ENCODE results near the gene MYADML2. TPM values are rescaled to one million over a fixed set of nuclear protein-coding genes. Genes with fewer than 3 reads are reported as not detected.

The MYADML2 gene
- total and polyA plus RNA-seq, 10 donors: not detected

DNA sequence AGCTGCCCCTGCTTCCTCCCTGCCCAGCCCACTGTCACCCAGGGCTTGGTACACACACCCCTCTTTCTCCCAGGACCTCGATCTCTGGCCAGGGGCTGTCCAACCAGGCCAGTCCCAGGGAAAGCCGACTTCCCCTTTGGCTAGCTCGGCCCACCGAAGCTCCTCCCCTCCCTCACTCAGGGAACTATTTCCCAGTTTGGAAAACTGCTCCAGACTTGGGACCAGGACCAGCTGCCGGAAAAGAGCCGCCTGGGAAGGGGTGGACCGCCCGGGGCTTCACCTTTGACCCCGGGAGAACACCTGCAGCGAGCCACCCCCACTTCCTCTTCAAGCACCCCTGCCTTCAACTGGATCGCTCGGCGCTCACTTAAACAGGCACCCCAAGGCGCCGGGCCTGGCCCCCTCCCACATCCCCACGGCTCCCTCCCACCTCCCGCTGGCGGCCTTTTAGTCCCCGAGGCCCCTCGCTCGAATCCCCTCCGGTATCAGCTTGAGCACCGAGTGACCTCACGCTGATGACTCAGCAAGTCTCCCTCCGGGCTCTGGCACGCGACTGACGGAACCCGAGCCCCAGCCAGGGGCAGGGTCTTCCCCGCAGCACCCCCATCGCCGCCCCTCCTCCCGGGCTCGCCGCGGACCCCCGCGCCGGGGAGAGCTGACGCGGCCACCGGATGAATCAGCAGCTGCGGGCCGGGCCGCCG lies 20.4 kb downstream of the MYADML2 start:
- Histone ChIP-seq H3K27ac (peak overlapping the region; percentile 45 to 98 (median 94)), H3K9me3 (no peaks in the 10 kb centered on the region), H3K36me3 (peaks cover 0 to 13% (median 11%) of the 10 kb centered on the region in 6 donors), H3K27me3 (replicated peaks in 1 of 7) (peaks cover 0 to 38% (median 32%) of the 10 kb centered on the region in 7 donors), H3K4me3 (peak overlapping the region; percentile 83 to 99 (median 94)), H3K4me1 (peaks cover 24 to 70% (median 63%) of the 10 kb centered on the region in 6 donors)
- intact Hi-C loops (cut with DNase I; ENCODE audit: low total_unique reads): no loop called here
- 0 to 1% (median 1%) methylated on average over 29 to 46 of the region's 46 CpGs for WGBS, 5 donors
- DNase-seq: peak; percentile 92
- TF ChIP-seq POLR2A (IDR thresholded peaks at IDR 0.05) (no peak), POLR2AphosphoS5 (IDR thresholded peaks at IDR 0.05) (peak; percentile 67 to 72 (median 68))
- TF ChIP-seq, protein P1, sequence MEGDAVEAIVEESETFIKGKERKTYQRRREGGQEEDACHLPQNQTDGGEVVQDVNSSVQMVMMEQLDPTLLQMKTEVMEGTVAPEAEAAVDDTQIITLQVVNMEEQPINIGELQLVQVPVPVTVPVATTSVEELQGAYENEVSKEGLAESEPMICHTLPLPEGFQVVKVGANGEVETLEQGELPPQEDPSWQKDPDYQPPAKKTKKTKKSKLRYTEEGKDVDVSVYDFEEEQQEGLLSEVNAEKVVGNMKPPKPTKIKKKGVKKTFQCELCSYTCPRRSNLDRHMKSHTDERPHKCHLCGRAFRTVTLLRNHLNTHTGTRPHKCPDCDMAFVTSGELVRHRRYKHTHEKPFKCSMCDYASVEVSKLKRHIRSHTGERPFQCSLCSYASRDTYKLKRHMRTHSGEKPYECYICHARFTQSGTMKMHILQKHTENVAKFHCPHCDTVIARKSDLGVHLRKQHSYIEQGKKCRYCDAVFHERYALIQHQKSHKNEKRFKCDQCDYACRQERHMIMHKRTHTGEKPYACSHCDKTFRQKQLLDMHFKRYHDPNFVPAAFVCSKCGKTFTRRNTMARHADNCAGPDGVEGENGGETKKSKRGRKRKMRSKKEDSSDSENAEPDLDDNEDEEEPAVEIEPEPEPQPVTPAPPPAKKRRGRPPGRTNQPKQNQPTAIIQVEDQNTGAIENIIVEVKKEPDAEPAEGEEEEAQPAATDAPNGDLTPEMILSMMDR (IDR thresholded peaks at IDR 0.05 in 8 of 11, conservative IDR thresholded peaks at IDR 0.05 in 3 of 11): no peak

DNA sequence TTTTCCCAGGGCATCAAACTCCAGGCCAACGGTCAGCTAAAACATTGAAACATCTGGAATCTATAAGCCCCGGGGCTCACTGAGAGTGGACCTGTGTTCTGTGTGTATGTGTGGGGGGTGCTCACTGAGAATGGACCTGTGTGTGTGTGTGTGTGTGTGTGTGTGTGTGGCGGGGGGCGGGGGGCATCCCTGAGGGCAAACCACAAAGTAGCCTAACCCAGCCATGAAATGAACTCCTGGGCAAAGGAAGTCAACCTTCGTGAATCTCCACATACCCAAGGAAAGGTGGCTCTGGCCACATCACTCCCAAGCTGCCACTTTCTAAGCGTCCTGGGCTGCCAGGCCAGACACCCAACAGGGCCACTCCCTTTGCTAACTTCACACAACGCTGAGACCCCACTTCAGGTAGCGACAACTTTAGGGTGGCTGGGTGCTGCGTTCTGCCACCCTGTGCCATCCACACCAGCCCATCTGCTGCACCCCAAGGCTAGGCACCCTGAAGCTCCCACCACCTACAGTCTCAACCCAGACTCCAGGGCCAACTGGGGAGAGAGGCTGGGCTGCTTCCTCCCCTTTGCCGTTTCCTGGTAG lies 21.1 kb downstream of the MYADML2 start:
- no peak for DNase-seq
- WGBS, 5 donors: 42 to 65% (median 59%) methylated on average over 8 to 10 of the region's 10 CpGs
- H3K4me3 ChIP-seq: peak overlapping the region; percentile 83 to 99 (median 94)
- H3K27ac ChIP-seq: peak overlapping the region; percentile 45 to 98 (median 94)
- H3K36me3 ChIP-seq: peaks cover 0 to 19% (median 13%) of the 10 kb centered on the region in 6 donors
- H3K9me3 ChIP-seq: no peaks in the 10 kb centered on the region
- H3K4me1 ChIP-seq: peaks cover 24 to 76% (median 66%) of the 10 kb centered on the region in 6 donors
- TF ChIP-seq POLR2AphosphoS5 (IDR thresholded peaks at IDR 0.05): no peak
- TF ChIP-seq POLR2A (IDR thresholded peaks at IDR 0.05): no peak
- TF ChIP-seq, protein P1 (IDR thresholded peaks at IDR 0.05 in 8 of 11, conservative IDR thresholded peaks at IDR 0.05 in 3 of 11): no peak
- peaks cover 0 to 32% (median 25%) of the 10 kb centered on the region in 7 donors for H3K27me3 ChIP-seq (replicated peaks in 1 of 7)
- intact Hi-C loops (cut with DNase I; ENCODE audit: low total_unique reads): no loop called here

DNA sequence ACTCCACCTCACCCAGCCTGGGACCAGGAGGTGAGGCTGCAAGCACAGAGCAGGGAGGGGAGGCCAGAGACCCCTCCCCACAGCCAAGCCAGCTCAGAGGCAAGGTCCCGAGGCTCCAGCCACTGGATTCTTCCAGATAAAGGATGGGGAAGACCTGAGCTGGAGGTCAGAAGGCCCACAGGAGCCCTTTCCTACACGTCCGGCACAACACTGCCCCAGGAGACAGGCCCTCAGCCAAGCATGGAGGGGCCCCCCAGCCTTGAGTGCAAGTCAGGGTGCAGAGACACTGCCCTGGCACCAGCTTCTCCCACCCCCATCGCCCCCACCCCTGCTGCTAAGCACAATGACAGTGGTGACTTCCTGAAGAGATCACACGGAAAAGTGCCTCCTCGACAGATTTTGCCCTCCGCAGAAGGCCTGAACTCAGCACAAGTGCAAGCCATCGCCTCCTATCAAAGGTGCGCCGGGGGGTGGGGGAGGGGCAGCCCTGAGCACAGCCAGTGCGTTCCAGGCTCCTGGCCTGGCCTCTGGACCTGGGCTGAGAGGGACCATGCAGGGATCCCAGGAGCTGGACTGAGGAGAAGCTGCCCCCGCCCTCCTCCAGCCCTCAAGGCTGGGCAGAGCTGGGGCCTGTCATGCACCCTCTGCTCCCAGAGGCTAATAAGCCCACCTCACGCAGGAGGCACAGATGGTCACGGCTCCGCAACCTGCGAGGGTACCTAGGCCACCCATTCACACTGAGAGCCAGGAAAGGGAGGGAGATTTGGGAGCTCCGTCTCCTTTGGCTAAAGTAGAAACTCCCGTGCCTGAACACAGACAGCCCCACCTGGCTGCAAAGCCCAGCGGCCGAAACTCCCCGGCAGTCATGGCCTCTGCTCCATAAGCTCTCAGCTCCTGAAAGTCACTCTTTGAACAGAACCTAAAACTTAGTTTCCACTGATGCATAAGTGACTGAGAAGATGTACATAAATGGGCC lies 22.2 kb downstream of the MYADML2 start:
- TF ChIP-seq POLR2AphosphoS5 (IDR thresholded peaks at IDR 0.05) (peak in 1 of 3 donors; percentile 45), POLR2A (IDR thresholded peaks at IDR 0.05) (no peak)
- intact Hi-C loops (cut with DNase I; ENCODE audit: low total_unique reads): no loop called here

More for the DNA sequence above, 22.2 kb downstream of the MYADML2 start:
- DNase-seq: no peak
- Histone ChIP-seq H3K4me1 (peaks cover 24 to 87% (median 74%) of the 10 kb centered on the region in 6 donors), H3K27ac (peak overlapping the region in 7 of 8 donors; percentile 54 to 98 (median 95)), H3K9me3 (no peaks in the 10 kb centered on the region), H3K27me3 (replicated peaks in 1 of 7) (peaks cover 0 to 21% (median 19%) of the 10 kb centered on the region in 7 donors), H3K36me3 (peaks cover 0 to 30% (median 20%) of the 10 kb centered on the region in 6 donors), H3K4me3 (peak overlapping the region in 5 of 8 donors; percentile 20 to 61 (median 34))
- WGBS, 5 donors: 46 to 66% (median 62%) methylated on average over 16 to 21 of the region's 21 CpGs
